Fibroblast of lung (primary cell): Measurements from ENCODE around the gene TAGLN2.

Experiments
- EZH2 ChIP-seq: IDR thresholded peaks from 2 replicates; pipeline ENCODE4 v1.5.1; 2012; ENCODE audit warnings: low read length, control low read depth, mild to moderate bottlenecking; ENCODE audit errors: missing control alignments
- TF ChIP-seq, protein P1 (sequence below), 2 donors: IDR thresholded peaks in 1 of 2; conservative IDR thresholded peaks in 1 of 2; 1 replicate in 1 of 2; 2 replicates in 1 of 2; pipeline ENCODE4 v1.5.1; 2011 to 2012; ENCODE audit warnings: low read length in 2 of 2, control low read depth in 1 of 2, inconsistent platforms in 1 of 2, low read depth in 1 of 2, mild to moderate bottlenecking in 1 of 2

DNA sequence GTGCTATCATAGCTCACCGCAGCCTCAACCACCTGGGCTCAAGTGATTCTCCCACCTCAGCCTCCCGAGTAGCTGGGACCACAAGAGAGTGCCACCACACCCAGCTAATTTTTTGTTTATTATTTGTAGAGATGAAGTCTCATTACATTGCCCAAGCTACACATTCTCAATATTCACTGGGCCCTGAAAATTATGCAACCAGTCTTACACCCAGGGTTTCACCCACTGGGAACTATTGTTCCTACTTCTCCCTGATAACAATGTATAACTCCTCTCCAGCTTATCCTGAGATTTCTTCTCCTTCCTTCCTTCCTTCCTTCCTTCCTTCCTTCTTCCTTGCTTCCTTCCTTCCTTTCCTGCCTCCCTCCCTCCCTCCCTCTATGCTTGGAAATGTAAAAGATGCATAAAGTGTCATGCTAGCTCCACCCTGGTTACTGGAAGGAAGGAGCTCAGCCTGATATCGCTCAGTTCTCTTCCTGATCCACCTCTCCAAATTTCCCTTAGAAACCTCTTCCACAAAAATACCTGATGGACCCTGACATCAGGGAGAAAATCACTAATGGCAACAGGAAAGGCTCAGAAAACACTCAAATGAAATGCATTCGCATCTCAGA, 51.7 kb downstream of the TAGLN2 start:
- TF ChIP-seq, protein P1, sequence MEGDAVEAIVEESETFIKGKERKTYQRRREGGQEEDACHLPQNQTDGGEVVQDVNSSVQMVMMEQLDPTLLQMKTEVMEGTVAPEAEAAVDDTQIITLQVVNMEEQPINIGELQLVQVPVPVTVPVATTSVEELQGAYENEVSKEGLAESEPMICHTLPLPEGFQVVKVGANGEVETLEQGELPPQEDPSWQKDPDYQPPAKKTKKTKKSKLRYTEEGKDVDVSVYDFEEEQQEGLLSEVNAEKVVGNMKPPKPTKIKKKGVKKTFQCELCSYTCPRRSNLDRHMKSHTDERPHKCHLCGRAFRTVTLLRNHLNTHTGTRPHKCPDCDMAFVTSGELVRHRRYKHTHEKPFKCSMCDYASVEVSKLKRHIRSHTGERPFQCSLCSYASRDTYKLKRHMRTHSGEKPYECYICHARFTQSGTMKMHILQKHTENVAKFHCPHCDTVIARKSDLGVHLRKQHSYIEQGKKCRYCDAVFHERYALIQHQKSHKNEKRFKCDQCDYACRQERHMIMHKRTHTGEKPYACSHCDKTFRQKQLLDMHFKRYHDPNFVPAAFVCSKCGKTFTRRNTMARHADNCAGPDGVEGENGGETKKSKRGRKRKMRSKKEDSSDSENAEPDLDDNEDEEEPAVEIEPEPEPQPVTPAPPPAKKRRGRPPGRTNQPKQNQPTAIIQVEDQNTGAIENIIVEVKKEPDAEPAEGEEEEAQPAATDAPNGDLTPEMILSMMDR (conservative IDR thresholded peaks at IDR 0.05 in 1 of 2, IDR thresholded peaks at IDR 0.05 in 1 of 2; ENCODE audit: low read depth in 1 of 2, low read length in 2 of 2), result no peak
- no peak for TF ChIP-seq EZH2
